NCI-H187 (cell line): ENCODE results near the gene DNAH7.

ENCODE experiments used
- DNase-seq, 2 experiments: peaks; one replicate each; lab custom pipeline; 2025; lab: John Stamatoyannopoulos, UW

The DNAH7 gene

DNA sequence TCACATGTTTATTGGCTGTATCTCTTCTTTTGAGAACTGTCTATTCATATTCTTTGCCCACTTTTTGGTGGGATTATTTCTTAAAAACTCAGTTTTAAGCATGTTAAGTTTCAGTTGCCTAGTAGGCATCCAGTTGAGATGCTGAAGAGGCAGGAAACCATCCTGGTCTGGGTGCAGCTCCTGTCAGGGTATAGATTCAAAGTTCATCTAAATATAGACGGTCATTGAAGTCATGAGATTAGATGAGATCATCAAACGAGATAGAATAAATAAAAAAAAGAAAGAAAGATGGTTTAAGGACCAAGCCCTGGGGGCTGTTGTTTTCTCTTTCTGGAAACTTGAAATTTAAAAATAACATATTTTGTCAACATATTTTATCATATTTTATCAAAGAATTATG lies 9.2 kb upstream of the DNAH7 start:
- DNase-seq = no peak

GRCh38 chr2:196076778-196077568 lies 8.3 kb upstream of the DNAH7 start:
- DNase-seq = no peak

DNA sequence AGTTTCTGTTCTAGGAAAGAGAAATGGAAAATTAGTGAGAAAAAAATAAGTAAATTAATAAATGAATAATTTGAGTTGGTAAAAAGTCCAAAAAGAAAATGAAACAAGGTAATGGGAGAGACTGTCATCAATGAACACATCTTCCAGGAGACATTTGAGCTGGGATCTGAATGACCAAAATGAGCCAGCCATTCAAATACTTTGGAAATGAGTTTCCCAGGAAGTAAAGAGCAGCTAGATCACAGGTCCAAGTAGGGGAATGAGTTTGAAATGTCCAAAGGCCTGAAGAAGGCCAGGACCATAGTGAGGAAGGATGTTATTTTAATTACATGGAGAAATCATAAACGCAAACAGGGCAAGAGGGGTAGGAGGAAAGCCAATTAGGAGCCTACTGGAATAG lies 6.6 kb upstream of the DNAH7 start:
- no peak for DNase-seq

- no peak for DNase-seq
Observed at GRCh38 chr2:196074631-196075030, 6.0 kb upstream of the DNAH7 start.

DNA sequence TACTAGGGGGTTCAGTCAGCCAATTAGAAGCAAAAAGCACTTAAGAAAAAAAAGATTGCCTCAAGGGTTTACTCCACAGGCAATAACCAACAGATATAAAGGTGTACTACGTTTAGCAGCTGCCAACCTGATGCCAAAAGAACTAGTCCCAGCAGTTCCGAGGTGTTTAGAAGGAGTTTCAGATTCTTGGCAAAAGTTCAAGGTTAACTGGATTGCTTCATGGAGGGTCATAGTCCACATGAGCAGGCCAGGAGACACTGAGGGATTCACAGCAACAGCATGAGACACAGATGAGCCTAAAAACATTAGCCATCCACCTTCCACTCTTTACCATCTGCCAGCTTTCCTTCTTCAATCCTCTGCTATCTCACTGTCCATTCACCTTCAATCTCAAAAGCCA lies 4.9 kb upstream of the DNAH7 start:
- DNase-seq = no peak

- no peak for DNase-seq
Observed at GRCh38 chr2:196067088-196067382, 1.6 kb downstream of the DNAH7 start.

DNA sequence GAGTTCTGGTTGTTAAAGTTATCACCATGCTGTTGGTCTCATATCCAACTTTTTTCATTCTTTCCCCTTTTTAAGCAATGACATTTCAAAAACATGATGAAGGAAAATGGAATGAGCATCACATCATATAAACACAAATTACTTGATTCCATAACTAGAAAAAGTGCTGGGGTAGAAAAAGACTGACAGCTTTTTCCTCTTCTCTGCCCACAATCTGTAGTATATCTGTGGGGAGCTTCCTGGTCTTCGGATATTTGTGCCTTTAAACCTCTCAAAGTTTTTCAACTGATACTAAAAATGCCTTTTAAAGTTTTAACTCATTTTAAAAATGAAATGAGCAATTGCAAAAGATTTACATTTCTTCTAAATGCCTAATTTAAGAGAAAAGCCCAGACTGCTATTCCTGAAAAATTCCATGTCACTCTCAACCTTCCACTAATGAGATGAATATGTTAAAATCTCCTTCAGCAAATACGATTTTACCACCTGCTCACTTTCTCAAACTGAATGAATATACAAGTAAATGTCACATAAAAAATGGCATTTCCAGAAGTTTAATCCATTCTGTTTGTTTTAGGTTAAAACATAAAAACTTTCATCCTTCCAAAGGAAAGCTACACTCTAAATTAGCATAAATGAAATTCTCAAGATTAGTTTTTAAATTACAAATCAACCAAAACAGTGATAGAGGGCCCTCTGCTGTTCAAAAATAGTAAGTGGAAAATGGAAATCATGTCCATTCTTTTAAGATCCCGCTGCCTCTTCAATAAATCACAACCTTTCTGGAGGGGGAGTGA lies 2.1 kb downstream of the DNAH7 start:
- peak in 1 of 2 experiments; percentile 8 for DNase-seq

- no peak for DNase-seq
Observed at GRCh38 chr2:196063773-196064172, 4.9 kb downstream of the DNAH7 start.

GRCh38 chr2:196059491-196059960 lies 9.1 kb downstream of the DNAH7 start:
- DNase-seq = no peak

DNA sequence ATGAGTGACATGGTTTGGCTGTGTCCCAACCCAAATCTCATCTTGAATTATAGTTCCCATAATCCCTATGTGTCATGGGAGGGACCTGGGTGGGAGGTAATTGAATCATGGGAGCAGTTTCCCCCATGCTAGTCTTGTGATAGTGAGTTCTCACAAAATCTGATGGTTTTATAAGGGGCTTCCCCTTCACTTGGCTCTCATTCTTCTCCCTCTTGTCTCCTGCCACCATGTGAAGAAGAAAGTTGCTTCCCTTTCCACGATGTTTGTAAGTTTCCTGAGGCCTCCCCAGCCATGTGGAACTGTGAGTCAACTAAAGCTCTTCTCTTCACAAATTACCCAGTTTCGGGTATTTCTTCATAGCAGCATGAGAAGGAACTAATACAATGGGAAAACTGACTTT lies 14.0 kb downstream of the DNAH7 start:
- no peak for DNase-seq

- no peak for DNase-seq
Observed at GRCh38 chr2:196046123-196046917, 22.3 kb downstream of the DNAH7 start.

DNA sequence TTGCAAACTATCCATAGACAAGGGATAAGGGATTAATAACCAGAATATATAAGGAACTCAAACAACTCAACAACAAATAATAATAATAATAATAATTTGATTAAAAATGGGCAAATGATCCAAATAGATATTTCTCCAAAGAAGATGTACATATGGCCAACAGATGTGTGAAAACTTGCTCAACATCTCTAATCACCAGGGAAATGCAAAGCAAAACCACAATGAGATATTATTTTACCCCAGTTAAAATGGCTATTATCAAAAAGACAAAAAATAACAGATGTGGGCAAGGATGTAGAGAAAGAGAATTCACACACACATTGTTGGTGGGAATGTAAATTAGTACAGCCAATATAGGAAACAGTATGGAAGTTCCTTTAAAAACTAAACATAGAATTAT lies 26.9 kb downstream of the DNAH7 start:
- DNase-seq = no peak

DNA sequence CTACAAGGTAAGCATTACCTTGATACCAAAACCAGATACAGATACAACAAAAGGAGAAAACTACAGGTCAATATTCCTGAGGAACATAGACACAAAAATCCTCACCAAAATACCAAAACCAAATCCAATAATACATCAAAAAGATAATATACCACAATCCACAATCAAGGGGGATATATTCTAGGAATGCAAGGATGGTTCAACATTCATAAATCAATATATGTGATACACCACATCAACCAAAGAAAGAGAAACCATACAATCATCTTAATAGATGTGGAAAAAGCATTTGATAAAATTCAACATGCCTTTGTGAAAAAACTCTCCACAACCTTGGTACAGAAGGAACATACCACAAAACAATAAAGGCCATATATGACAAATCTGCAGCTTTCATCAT lies 28.4 kb downstream of the DNAH7 start:
- no peak for DNase-seq

GRCh38 chr2:196036442-196036841 lies 32.2 kb downstream of the DNAH7 start:
- DNase-seq = no peak

- DNase-seq = no peak
Observed at GRCh38 chr2:196018037-196018436, 50.6 kb downstream of the DNAH7 start.

- no peak for DNase-seq
Observed at GRCh38 chr2:196012314-196012713, 56.3 kb downstream of the DNAH7 start.

DNA sequence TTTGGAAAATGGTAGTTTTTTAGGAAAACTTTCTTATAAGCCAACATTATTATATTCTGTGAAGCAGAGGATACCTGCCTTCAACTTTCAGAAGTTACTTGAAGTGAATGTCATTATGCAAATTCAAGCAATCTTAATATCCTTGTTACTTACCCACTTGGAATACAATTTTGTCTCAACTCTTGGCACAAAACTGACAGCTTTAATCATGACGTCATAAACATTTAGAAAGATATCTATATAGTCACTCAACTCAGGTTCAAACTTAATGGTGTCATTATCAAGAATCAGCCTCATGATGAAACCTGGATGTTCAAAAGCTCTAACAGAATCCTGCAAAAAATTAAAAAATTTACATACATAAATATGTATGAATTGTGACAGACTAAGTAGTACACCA lies 68.1 kb downstream of the DNAH7 start:
- no peak for DNase-seq

- DNase-seq = no peak
Observed at GRCh38 chr2:195998070-195998469, 70.6 kb downstream of the DNAH7 start.

GRCh38 chr2:195995499-195995898 lies 73.1 kb downstream of the DNAH7 start:
- no peak for DNase-seq

GRCh38 chr2:195993623-195994022 lies 75.0 kb downstream of the DNAH7 start:
- DNase-seq = no peak

GRCh38 chr2:195985741-195986140 lies 82.9 kb downstream of the DNAH7 start:
- no peak for DNase-seq

DNA sequence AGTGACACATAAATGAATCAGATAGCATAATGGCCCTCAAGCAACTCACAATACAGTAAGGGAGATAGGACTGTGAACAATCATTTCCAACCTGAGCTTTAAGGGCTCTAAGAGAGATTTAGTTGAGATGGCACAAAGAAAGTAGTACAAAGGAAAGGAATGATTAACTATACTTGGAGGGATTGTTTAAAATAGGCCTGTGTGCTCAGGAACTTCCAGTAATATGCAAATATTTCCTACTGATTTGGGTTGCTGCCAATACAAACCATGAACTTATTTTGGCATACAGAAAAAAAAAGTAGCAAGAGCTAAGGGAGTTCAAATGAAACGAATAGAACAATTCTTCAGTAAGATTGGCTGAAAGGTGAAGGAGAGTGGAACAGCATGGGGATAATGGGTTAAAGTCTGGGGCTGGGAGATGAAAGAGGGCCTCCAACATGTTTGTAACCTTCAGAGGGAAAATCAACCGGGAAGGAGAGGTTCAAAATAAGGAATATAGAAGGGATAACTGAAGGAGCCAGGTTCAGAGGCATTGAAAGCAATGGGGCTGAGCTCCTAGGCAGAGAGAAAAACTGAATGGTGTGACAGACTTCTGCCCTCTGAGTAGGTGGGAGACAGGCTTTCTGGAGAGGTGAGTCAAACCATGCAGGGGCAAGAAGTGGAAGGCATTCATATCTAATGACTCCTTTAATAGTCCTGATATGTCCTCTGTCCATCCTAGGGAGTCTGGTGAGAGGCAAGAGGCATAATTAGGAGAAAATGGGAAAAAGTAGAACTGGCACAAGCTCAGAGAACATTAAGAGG lies 83.5 kb downstream of the DNAH7 start:
- DNase-seq = no peak
